ENCODE results near the gene SLC6A6.

DNA sequence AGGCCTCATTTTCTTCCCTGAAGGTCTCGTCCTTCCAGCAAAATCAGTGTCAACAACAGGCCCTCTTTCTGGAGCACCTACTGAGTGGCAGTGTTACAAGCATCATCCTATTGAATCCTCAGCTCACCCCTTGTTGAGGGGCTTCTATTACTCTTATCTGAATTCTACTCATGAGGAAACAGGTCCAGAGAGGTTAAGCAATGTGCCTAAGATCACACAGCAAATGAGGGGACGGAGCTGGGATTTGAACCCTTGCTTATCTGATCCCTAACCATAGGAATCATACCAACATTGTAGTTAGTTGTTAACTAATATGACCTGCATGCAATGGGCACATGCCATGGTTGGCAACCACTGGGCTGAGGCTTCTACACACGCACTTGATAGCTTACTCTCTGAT, 63.0 kb downstream of the SLC6A6 start:
- TF ChIP-seq, protein P1, sequence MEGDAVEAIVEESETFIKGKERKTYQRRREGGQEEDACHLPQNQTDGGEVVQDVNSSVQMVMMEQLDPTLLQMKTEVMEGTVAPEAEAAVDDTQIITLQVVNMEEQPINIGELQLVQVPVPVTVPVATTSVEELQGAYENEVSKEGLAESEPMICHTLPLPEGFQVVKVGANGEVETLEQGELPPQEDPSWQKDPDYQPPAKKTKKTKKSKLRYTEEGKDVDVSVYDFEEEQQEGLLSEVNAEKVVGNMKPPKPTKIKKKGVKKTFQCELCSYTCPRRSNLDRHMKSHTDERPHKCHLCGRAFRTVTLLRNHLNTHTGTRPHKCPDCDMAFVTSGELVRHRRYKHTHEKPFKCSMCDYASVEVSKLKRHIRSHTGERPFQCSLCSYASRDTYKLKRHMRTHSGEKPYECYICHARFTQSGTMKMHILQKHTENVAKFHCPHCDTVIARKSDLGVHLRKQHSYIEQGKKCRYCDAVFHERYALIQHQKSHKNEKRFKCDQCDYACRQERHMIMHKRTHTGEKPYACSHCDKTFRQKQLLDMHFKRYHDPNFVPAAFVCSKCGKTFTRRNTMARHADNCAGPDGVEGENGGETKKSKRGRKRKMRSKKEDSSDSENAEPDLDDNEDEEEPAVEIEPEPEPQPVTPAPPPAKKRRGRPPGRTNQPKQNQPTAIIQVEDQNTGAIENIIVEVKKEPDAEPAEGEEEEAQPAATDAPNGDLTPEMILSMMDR (IDR thresholded peaks at IDR 0.05) = no peak
- no peak for TF ChIP-seq POLR2A (IDR thresholded peaks at IDR 0.05)
